ENCODE measurements around the gene CAVIN2. TPM values are rescaled to one million over a fixed set of nuclear protein-coding genes. Genes with fewer than 3 reads are reported as not detected.

CAVIN2 gene
- total RNA-seq, 1 experiment from 2014 or later, result 0.28 TPM

GRCh38 chr2:191851158-191851557 is 4.3 kb upstream of the CAVIN2 start (continued):
- TF ChIP-seq, protein P1, sequence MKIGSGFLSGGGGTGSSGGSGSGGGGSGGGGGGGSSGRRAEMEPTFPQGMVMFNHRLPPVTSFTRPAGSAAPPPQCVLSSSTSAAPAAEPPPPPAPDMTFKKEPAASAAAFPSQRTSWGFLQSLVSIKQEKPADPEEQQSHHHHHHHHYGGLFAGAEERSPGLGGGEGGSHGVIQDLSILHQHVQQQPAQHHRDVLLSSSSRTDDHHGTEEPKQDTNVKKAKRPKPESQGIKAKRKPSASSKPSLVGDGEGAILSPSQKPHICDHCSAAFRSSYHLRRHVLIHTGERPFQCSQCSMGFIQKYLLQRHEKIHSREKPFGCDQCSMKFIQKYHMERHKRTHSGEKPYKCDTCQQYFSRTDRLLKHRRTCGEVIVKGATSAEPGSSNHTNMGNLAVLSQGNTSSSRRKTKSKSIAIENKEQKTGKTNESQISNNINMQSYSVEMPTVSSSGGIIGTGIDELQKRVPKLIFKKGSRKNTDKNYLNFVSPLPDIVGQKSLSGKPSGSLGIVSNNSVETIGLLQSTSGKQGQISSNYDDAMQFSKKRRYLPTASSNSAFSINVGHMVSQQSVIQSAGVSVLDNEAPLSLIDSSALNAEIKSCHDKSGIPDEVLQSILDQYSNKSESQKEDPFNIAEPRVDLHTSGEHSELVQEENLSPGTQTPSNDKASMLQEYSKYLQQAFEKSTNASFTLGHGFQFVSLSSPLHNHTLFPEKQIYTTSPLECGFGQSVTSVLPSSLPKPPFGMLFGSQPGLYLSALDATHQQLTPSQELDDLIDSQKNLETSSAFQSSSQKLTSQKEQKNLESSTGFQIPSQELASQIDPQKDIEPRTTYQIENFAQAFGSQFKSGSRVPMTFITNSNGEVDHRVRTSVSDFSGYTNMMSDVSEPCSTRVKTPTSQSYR (CRISPR knock-in tag; IDR thresholded peaks at IDR 0.05), result no peak
- TF ChIP-seq MXD4 (CRISPR knock-in tag; IDR thresholded peaks at IDR 0.05; ENCODE audit: borderline replicate concordance) (no peak), NFATC4 (CRISPR knock-in tag; IDR thresholded peaks at IDR 0.05) (no peak), STAT6 (CRISPR knock-in tag; conservative IDR thresholded peaks at IDR 0.05; ENCODE audit: low read depth) (no peak), CREM (CRISPR knock-in tag; IDR thresholded peaks at IDR 0.05) (no peak), ZNF219 (CRISPR knock-in tag; IDR thresholded peaks at IDR 0.05; ENCODE audit: borderline replicate concordance) (no peak), ZNF671 (CRISPR knock-in tag; IDR thresholded peaks at IDR 0.05) (no peak), ZNF317 (CRISPR knock-in tag; IDR thresholded peaks at IDR 0.05; ENCODE audit: borderline replicate concordance, low read depth) (no peak)
- TF ChIP-seq, protein P2, sequence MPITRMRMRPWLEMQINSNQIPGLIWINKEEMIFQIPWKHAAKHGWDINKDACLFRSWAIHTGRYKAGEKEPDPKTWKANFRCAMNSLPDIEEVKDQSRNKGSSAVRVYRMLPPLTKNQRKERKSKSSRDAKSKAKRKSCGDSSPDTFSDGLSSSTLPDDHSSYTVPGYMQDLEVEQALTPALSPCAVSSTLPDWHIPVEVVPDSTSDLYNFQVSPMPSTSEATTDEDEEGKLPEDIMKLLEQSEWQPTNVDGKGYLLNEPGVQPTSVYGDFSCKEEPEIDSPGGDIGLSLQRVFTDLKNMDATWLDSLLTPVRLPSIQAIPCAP (CRISPR knock-in tag; IDR thresholded peaks at IDR 0.05), result no peak
- TF ChIP-seq, protein P3, sequence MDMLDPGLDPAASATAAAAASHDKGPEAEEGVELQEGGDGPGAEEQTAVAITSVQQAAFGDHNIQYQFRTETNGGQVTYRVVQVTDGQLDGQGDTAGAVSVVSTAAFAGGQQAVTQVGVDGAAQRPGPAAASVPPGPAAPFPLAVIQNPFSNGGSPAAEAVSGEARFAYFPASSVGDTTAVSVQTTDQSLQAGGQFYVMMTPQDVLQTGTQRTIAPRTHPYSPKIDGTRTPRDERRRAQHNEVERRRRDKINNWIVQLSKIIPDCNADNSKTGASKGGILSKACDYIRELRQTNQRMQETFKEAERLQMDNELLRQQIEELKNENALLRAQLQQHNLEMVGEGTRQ (CRISPR knock-in tag; IDR thresholded peaks at IDR 0.05), result no peak

- Mint-ChIP-seq H3K4me1 (peaks cover 44% of the 10 kb centered on the region), H3K27me3 (ENCODE audit: low read depth) (no peaks in the 10 kb centered on the region; the same call in 1 of the 2 replicates), H3K9me3 (no peaks in the 10 kb centered on the region), H3K4me3 (no peak overlapping the region), H3K27ac (no peak overlapping the region), H3K36me3 (no peaks in the 10 kb centered on the region)
- ChIA-PET POLR2A (no interaction called here), CTCF (interaction anchor here (1.1 kb wide), 1 partner anchor 37 kb away, joined by 4 read pairs; no protein-coding TSS in a partner anchor)
- no peak for ATAC-seq
- TF ChIP-seq ZNF416 (CRISPR knock-in tag; IDR thresholded peaks at IDR 0.05), result no peak
- TF ChIP-seq ELF4 (CRISPR knock-in tag; IDR thresholded peaks at IDR 0.05; ENCODE audit: low read depth), result no peak
- TF ChIP-seq, protein P4, sequence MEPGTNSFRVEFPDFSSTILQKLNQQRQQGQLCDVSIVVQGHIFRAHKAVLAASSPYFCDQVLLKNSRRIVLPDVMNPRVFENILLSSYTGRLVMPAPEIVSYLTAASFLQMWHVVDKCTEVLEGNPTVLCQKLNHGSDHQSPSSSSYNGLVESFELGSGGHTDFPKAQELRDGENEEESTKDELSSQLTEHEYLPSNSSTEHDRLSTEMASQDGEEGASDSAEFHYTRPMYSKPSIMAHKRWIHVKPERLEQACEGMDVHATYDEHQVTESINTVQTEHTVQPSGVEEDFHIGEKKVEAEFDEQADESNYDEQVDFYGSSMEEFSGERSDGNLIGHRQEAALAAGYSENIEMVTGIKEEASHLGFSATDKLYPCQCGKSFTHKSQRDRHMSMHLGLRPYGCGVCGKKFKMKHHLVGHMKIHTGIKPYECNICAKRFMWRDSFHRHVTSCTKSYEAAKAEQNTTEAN (CRISPR knock-in tag; IDR thresholded peaks at IDR 0.05), result no peak
- no peak for TF ChIP-seq ZNF138 (CRISPR knock-in tag; conservative IDR thresholded peaks at IDR 0.05)
- TF ChIP-seq PRRX2 (CRISPR knock-in tag; IDR thresholded peaks at IDR 0.05), result no peak
- no peak for TF ChIP-seq CBFB (CRISPR knock-in tag; IDR thresholded peaks at IDR 0.05; ENCODE audit: low read depth)
- TF ChIP-seq, protein P5, sequence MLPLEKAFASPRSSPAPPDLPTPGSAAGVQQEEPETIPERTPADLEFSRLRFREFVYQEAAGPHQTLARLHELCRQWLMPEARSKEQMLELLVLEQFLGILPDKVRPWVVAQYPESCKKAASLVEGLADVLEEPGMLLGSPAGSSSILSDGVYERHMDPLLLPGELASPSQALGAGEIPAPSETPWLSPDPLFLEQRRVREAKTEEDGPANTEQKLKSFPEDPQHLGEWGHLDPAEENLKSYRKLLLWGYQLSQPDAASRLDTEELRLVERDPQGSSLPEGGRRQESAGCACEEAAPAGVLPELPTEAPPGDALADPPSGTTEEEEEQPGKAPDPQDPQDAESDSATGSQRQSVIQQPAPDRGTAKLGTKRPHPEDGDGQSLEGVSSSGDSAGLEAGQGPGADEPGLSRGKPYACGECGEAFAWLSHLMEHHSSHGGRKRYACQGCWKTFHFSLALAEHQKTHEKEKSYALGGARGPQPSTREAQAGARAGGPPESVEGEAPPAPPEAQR (CRISPR knock-in tag; IDR thresholded peaks at IDR 0.05), result no peak
- TF ChIP-seq RELA (CRISPR knock-in tag; IDR thresholded peaks at IDR 0.05; ENCODE audit: borderline replicate concordance), result no peak
- TF ChIP-seq, protein P6, sequence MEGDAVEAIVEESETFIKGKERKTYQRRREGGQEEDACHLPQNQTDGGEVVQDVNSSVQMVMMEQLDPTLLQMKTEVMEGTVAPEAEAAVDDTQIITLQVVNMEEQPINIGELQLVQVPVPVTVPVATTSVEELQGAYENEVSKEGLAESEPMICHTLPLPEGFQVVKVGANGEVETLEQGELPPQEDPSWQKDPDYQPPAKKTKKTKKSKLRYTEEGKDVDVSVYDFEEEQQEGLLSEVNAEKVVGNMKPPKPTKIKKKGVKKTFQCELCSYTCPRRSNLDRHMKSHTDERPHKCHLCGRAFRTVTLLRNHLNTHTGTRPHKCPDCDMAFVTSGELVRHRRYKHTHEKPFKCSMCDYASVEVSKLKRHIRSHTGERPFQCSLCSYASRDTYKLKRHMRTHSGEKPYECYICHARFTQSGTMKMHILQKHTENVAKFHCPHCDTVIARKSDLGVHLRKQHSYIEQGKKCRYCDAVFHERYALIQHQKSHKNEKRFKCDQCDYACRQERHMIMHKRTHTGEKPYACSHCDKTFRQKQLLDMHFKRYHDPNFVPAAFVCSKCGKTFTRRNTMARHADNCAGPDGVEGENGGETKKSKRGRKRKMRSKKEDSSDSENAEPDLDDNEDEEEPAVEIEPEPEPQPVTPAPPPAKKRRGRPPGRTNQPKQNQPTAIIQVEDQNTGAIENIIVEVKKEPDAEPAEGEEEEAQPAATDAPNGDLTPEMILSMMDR (IDR thresholded peaks at IDR 0.05), result no peak
- no peak for TF ChIP-seq NFYB (CRISPR knock-in tag; conservative IDR thresholded peaks at IDR 0.05; ENCODE audit: low read depth)
- no peak for TF ChIP-seq TP53 (CRISPR knock-in tag; IDR thresholded peaks at IDR 0.05)
- DNase-seq (ENCODE audit: low spot score), result no peak
Measured at GRCh38 chr2:191848771-191849767, 2.2 kb upstream of the CAVIN2 start.
